Hair follicular keratinocyte (primary cell): ENCODE measurements around the gene ANO10. TPM values are rescaled to one million over a fixed set of nuclear protein-coding genes. Genes with fewer than 3 reads are reported as not detected.

Source experiments
- total RNA-seq: library from RNA; depleted of rRNA; stranded (reverse); fragments of >200 nt; gene quantifications from 2 replicates; pipeline ENCODE4 v1.2.3, GENCODE V29; 2015

The ANO10 gene
- total RNA-seq = 20.6 and 27.8 TPM in 2 replicates

GRCh38 chr3:43621656-43622432 is at the start of gene ANO10:
ANO10 (minus strand) TSS chr3:43622011; CDS start chr3:43605852, 16,159 bp downstream.

Other genes starting within 250 kb of the ANO10 start
- 20.1 and 21.9 TPM in 2 replicates for gene ABHD5, start 68.9 kb upstream of the ANO10 start, total RNA-seq